ENCODE data around the gene GSN. TPM values are rescaled to one million over a fixed set of nuclear protein-coding genes. Genes with fewer than 3 reads are reported as not detected.
A peak's percentile ranks its signal among the peaks of the same experiment; 100 is the strongest.

GSN gene
- total RNA-seq, 1 experiment from 2014 or later: 21.9 TPM

DNA sequence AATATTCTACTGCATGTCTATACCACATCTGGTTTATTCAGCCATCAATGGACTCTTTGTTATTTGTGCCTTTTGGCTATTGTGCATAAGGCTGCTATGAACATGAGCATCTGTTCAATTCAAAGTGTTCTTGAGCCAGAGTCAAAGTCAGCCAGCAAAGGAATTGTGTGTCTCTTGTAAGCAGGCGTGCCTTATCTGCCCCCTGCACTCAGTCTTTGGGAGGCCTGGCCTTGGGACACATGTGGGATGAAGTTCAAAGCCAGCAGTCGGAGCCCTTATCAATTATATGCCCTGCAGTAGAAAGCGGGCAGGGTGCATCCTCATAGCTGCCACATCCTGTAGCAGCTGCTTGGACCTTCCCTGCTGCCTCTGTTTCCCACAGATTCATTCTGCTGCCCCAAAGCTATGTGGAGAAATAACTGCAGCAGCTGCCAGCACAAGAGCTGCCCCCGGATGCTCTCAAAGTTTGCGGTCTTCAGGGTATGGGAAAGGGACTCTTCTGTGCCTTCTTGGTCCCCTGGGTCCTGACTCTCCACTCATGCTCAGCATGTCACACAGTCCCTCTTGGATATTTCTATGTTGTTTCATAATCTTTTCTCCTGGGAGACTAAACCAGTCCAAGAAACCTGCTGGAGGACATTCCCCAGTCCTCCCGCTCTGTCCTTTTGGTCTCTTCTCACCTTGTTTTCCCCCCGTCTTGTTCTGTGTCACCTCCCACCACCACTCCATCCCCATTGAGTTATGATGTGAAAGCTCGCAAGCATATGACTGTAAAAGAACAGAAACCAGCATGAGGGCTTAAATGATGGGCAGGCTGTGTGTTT, 66.2 kb downstream of the GSN start:
- H3K4me3 Mint-ChIP-seq (ENCODE audit: unreplicated experiment): no peak overlapping the region

GRCh38 chr9:121336665-121337064, 68.7 kb downstream of the GSN start:
- no peak overlapping the region for H3K4me3 Mint-ChIP-seq (ENCODE audit: unreplicated experiment)
- TF ChIP-seq, protein P1, sequence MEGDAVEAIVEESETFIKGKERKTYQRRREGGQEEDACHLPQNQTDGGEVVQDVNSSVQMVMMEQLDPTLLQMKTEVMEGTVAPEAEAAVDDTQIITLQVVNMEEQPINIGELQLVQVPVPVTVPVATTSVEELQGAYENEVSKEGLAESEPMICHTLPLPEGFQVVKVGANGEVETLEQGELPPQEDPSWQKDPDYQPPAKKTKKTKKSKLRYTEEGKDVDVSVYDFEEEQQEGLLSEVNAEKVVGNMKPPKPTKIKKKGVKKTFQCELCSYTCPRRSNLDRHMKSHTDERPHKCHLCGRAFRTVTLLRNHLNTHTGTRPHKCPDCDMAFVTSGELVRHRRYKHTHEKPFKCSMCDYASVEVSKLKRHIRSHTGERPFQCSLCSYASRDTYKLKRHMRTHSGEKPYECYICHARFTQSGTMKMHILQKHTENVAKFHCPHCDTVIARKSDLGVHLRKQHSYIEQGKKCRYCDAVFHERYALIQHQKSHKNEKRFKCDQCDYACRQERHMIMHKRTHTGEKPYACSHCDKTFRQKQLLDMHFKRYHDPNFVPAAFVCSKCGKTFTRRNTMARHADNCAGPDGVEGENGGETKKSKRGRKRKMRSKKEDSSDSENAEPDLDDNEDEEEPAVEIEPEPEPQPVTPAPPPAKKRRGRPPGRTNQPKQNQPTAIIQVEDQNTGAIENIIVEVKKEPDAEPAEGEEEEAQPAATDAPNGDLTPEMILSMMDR (IDR thresholded peaks at IDR 0.05; ENCODE audit: unreplicated experiment): no peak
- no peak for DNase-seq (ENCODE audit: unreplicated experiment)
- no peaks in the 10 kb centered on the region for H3K27me3 Mint-ChIP-seq (ENCODE audit: insufficient read depth, unreplicated experiment)
- H3K27ac Mint-ChIP-seq (ENCODE audit: low read depth, unreplicated experiment): peak overlapping the region; percentile 33
- ChIA-PET CTCF (interaction anchor here (0.8 to 1.9 kb wide), 4 partner anchors 14 to 66 kb away, joined by 3 to 8 read pairs (median 4); no protein-coding TSS in a partner anchor), POLR2A (interaction anchor here (0.7 to 3.0 kb wide), 6 partner anchors 21 to 50 kb away, joined by 3 to 9 read pairs (median 3); no protein-coding TSS in a partner anchor)
- no peaks in the 10 kb centered on the region for H3K9me3 Mint-ChIP-seq (ENCODE audit: unreplicated experiment)
- BruUV-seq (replicated peaks): no TSS peak
- peaks cover 13% of the 10 kb centered on the region for H3K4me1 Mint-ChIP-seq (ENCODE audit: insufficient read depth, unreplicated experiment)
- peaks cover 99% of the 10 kb centered on the region for H3K36me3 Mint-ChIP-seq (ENCODE audit: insufficient read depth, unreplicated experiment)
- intact Hi-C loops (cut with micrococcal nuclease): no loop called here

More for the DNA sequence above, 66.2 kb downstream of the GSN start:
- DNase-seq (ENCODE audit: unreplicated experiment): no peak
- H3K36me3 Mint-ChIP-seq (ENCODE audit: insufficient read depth, unreplicated experiment): peaks cover 98% of the 10 kb centered on the region
- CTCF ChIA-PET: interaction anchor here (0.8 to 2.0 kb wide), 7 partner anchors 12 to 121 kb away, joined by 3 to 10 read pairs (median 3); no protein-coding TSS in a partner anchor
- H3K27me3 Mint-ChIP-seq (ENCODE audit: insufficient read depth, unreplicated experiment): no peaks in the 10 kb centered on the region
- POLR2A ChIA-PET: interaction anchor here (0.5 to 2.5 kb wide), 13 partner anchors 11 to 96 kb away, joined by 3 to 27 read pairs (median 9); no protein-coding TSS in a partner anchor
- intact Hi-C loops (cut with micrococcal nuclease): no loop called here
- TF ChIP-seq, protein P1 (IDR thresholded peaks at IDR 0.05; ENCODE audit: unreplicated experiment): no peak
- H3K27ac Mint-ChIP-seq (ENCODE audit: low read depth, unreplicated experiment): peak overlapping the region; percentile 68
- peaks cover 13% of the 10 kb centered on the region for H3K4me1 Mint-ChIP-seq (ENCODE audit: insufficient read depth, unreplicated experiment)
- BruUV-seq (replicated peaks): no TSS peak
- no peaks in the 10 kb centered on the region for H3K9me3 Mint-ChIP-seq (ENCODE audit: unreplicated experiment)

DNA sequence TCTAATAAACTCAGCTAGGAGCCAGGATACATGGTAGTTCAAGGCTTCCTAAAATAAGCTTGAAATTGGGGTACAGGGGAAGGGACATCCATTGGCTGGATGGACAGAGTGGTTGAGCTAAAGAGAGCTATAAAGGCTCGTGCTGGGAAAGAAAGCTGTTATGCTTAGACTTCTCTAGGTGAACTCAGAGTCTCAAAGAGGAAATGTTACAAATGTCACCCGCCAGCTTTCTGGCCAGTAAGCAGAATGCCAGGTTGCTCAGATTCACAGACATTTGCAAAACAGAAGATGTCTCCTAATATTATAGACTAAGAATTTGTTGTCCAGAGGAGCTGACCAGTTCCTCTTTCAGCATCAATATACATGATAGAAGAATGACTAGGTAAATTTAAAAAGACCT, 71.5 kb downstream of the GSN start:
- TF ChIP-seq, protein P1 (IDR thresholded peaks at IDR 0.05; ENCODE audit: unreplicated experiment): no peak
- no peaks in the 10 kb centered on the region for H3K27me3 Mint-ChIP-seq (ENCODE audit: insufficient read depth, unreplicated experiment)
- no peak overlapping the region for H3K4me3 Mint-ChIP-seq (ENCODE audit: unreplicated experiment)
- ChIA-PET POLR2A (interaction anchor here (0.6 to 6.0 kb wide), 10 partner anchors 10 to 268 kb away, joined by 3 to 37 read pairs (median 4); no protein-coding TSS in a partner anchor), CTCF (interaction anchor here (0.6 to 2.2 kb wide), 6 partner anchors 9 to 61 kb away, joined by 3 to 12 read pairs (median 4); no protein-coding TSS in a partner anchor)
- peaks cover 21% of the 10 kb centered on the region for H3K4me1 Mint-ChIP-seq (ENCODE audit: insufficient read depth, unreplicated experiment)
- intact Hi-C loops (cut with micrococcal nuclease): no loop called here
- DNase-seq (ENCODE audit: unreplicated experiment): no peak
- H3K27ac Mint-ChIP-seq (ENCODE audit: low read depth, unreplicated experiment): no peak overlapping the region
- peaks cover 100% of the 10 kb centered on the region for H3K36me3 Mint-ChIP-seq (ENCODE audit: insufficient read depth, unreplicated experiment)
- no peaks in the 10 kb centered on the region for H3K9me3 Mint-ChIP-seq (ENCODE audit: unreplicated experiment)
- BruUV-seq (replicated peaks): no TSS peak

- ChIA-PET POLR2A (interaction anchor here (0.9 to 6.0 kb wide), 7 partner anchors 9 to 60 kb away, joined by 3 to 37 read pairs (median 3); no protein-coding TSS in a partner anchor), CTCF (no interaction called here)
- Mint-ChIP-seq H3K4me1 (ENCODE audit: insufficient read depth, unreplicated experiment) (peaks cover 17% of the 10 kb centered on the region), H3K9me3 (ENCODE audit: unreplicated experiment) (no peaks in the 10 kb centered on the region), H3K27ac (ENCODE audit: low read depth, unreplicated experiment) (peak overlapping the region; percentile 31), H3K4me3 (ENCODE audit: unreplicated experiment) (no peak overlapping the region), H3K36me3 (ENCODE audit: insufficient read depth, unreplicated experiment) (peaks cover 100% of the 10 kb centered on the region), H3K27me3 (ENCODE audit: insufficient read depth, unreplicated experiment) (no peaks in the 10 kb centered on the region)
- DNase-seq (ENCODE audit: unreplicated experiment): no peak
- TSS peak; percentile 35 for BruUV-seq (replicated peaks)
- intact Hi-C loops (cut with micrococcal nuclease): no loop called here
- TF ChIP-seq, protein P1 (IDR thresholded peaks at IDR 0.05; ENCODE audit: unreplicated experiment): no peak
Measured at GRCh38 chr9:121340676-121341392, 72.9 kb downstream of the GSN start.

Data from MCF 10A (cell line).